Stimulated activated CD4-positive, alpha-beta T cell treated with anti-CD3 and anti-CD28 coated beads, TNF-alpha, amount 100 ng/mL, for 48 hours (primary cell): ENCODE results near the gene TRIM72.
"Not testable (repeated sequence)": the region's sequence is repeated elsewhere in the genome, so short reads cannot be mapped to it uniquely, and the experiment has no call there.

Experiments
- DNase-seq, 3 donors: peaks; one replicate each; pipeline ENCODE4 v3.0.0-alpha.2; 2020; ENCODE audit warnings: low read depth in 3 of 3

Gene TRIM72

GRCh38 chr16:31190818-31191444 is 23.0 kb upstream of the TRIM72 start:
- DNase-seq: no peak

- no peak for DNase-seq
These were observed 22.1 kb upstream of the TRIM72 start for GRCh38 chr16:31191697-31192428.

- DNase-seq: no peak
These were observed 20.9 kb upstream of the TRIM72 start for GRCh38 chr16:31192856-31193642.

GRCh38 chr16:31193874-31194273 is 20.0 kb upstream of the TRIM72 start:
- no peak for DNase-seq

- DNase-seq: no peak
These were observed 19.0 kb upstream of the TRIM72 start for GRCh38 chr16:31194898-31195297.

- not testable (repeated sequence) for DNase-seq
These were observed 18.1 kb upstream of the TRIM72 start for GRCh38 chr16:31195861-31196260.

- DNase-seq: no peak
These were observed 17.4 kb upstream of the TRIM72 start for GRCh38 chr16:31196324-31197088.

GRCh38 chr16:31198207-31198882 is 15.6 kb upstream of the TRIM72 start:
- DNase-seq: no peak

- DNase-seq: no peak
These were observed 14.4 kb upstream of the TRIM72 start for GRCh38 chr16:31199430-31200041.

- DNase-seq: not testable (repeated sequence)
These were observed 13.8 kb upstream of the TRIM72 start for GRCh38 chr16:31200111-31200510.

GRCh38 chr16:31200821-31201568 is 12.9 kb upstream of the TRIM72 start:
- DNase-seq: peak in 1 of 3 donors; percentile 38

GRCh38 chr16:31201582-31202413 is 12.1 kb upstream of the TRIM72 start:
- no peak for DNase-seq

- no peak for DNase-seq
These were observed 11.2 kb upstream of the TRIM72 start, which contains the start of gene PYCARD for GRCh38 chr16:31202414-31203375. PYCARD (minus strand) TSS chr16:31202760; CDS start chr16:31202690, 70 bp downstream.

GRCh38 chr16:31204871-31205666 is 8.8 kb upstream of the TRIM72 start:
- DNase-seq: no peak

GRCh38 chr16:31206776-31207175 is 7.1 kb upstream of the TRIM72 start:
- DNase-seq: no peak

- no peak for DNase-seq
These were observed 577 bp upstream of the TRIM72 start for GRCh38 chr16:31213342-31213741.

- no peak for DNase-seq
These were observed 878 bp downstream of the TRIM72 start for GRCh38 chr16:31214708-31215286.
